Measurements from ENCODE around the gene ADAMTS5. TPM values are rescaled to one million over a fixed set of nuclear protein-coding genes. Genes with fewer than 3 reads are reported as not detected.

The ADAMTS5 gene
- total and polyA plus RNA-seq, 2 of the 8 experiments (the other 6 are each of a cell fraction or from before 2014, with no cell fraction given), result 0.20 to 1.1 TPM

GRCh38 chr21:26965907-26966581 is 844 bp downstream of the ADAMTS5 start:
- Histone ChIP-seq H4K91ac (replicated peaks; ENCODE audit: insufficient read length, low read length) (peak overlapping the region; percentile 17), H3K4me2 (ENCODE audit: insufficient read depth in 1 of 2, low read depth in 2 of 2, low read length in 2 of 2) (peak overlapping the region; percentile 95 to 97), H2BK15ac (ENCODE audit: low read length) (0 out of 2 replicates have a peak overlapping the region, but pooled peaks have one; percentile 61), H4K8ac (ENCODE audit: extremely low read depth, insufficient read depth, low read length) (peak overlapping the region; percentile 30; the same call in 1 of the 2 replicates), H3K4me1 (replicated peaks in 1 of 4; ENCODE audit: control insufficient read depth in 3 of 4, insufficient read depth in 4 of 4, low read length in 3 of 4) (peaks cover 4 to 9% (median 9%) of the 10 kb centered on the region in 4 experiments; a peak in 6 of 7 replicates), H3K9ac (replicated peaks in 1 of 4; ENCODE audit: extremely low read depth in 1 of 4, low read depth in 3 of 4, low read length in 3 of 4) (no peak overlapping the region), H3K23ac (ENCODE audit: insufficient read length) (no peak overlapping the region), H3K4me3 (ENCODE audit: extremely low read depth in 1 of 4, insufficient read depth in 2 of 4, low read depth in 3 of 4, low read length in 4 of 4) (peak overlapping the region; percentile 41 to 75 (median 72)), H2BK5ac (ENCODE audit: low read depth, low read length) (peak overlapping the region; percentile 35; the same call in 1 of the 2 replicates), H3K9me3 (ENCODE audit: insufficient read depth in 2 of 2, low read depth in 1 of 2, low read length in 1 of 2) (no peaks in the 10 kb centered on the region), H3K4ac (replicated peaks; ENCODE audit: insufficient read length, low read depth, low read length) (no peak overlapping the region), H2AK5ac (ENCODE audit: low read depth, low read length) (no peak overlapping the region), H2AFZ (ENCODE audit: low read length) (peak overlapping the region; percentile 85), H2BK20ac (ENCODE audit: low read length) (no peak overlapping the region; the same call in 1 of the 2 replicates), H4K5ac (ENCODE audit: insufficient read length, low read depth, low read length) (no peak overlapping the region), H3K27me3 (replicated peaks in 1 of 4; ENCODE audit: control insufficient read depth in 3 of 4, extremely low read depth in 1 of 4, insufficient read depth in 3 of 4, low read length in 3 of 4) (peaks cover 0 to 43% (median 32%) of the 10 kb centered on the region in 4 experiments; a peak in 6 of 7 replicates), H2BK12ac (ENCODE audit: low read depth, low read length) (peak overlapping the region; percentile 86; the same call in 1 of the 2 replicates), H3K79me2 (ENCODE audit: control insufficient read depth in 1 of 2, insufficient read depth in 2 of 2, low read length in 2 of 2) (no peaks in the 10 kb centered on the region), H3K18ac (ENCODE audit: extremely low read depth, low read length) (peak overlapping the region; percentile 87; the same call in 1 of the 2 replicates), H3K79me1 (ENCODE audit: low read depth, low read length) (no peaks in the 10 kb centered on the region), H3K56ac (replicated peaks; ENCODE audit: insufficient read length, low read depth, low read length) (peak overlapping the region; percentile 33), H3K14ac (ENCODE audit: insufficient read length) (no peak overlapping the region), H2BK120ac (replicated peaks; ENCODE audit: low read depth, low read length) (peak overlapping the region; percentile 16), H3K27ac (ENCODE audit: low read depth, low read length) (no peak overlapping the region), H4K20me1 (replicated peaks in 1 of 2; ENCODE audit: control insufficient read depth in 1 of 2, insufficient read depth in 2 of 2, low read length in 2 of 2) (no peaks in the 10 kb centered on the region), H3K36me3 (ENCODE audit: control insufficient read depth in 2 of 4, insufficient read depth in 4 of 4, low read length in 3 of 4) (no peaks in the 10 kb centered on the region), H3K23me2 (ENCODE audit: low read depth, low read length) (peaks cover 23% of the 10 kb centered on the region; the same call in 1 of the 2 replicates)
- ChIA-PET CTCF (ENCODE audit: partially characterized antibody) (interaction anchor here (0.6 to 3.0 kb wide), 11 partner anchors 17 to 450 kb away, joined by 3 to 15 read pairs (median 4); partner anchors contain the start of gene ADAMTS1), POLR2A (ENCODE audit: partially characterized antibody) (interaction anchor here (0.7 to 1.5 kb wide), 6 partner anchors 55 to 122 kb away, joined by 3 to 6 read pairs (median 3); no protein-coding TSS in a partner anchor)
- peak in 1 of 2 experiments; percentile 79 for DNase-seq (ENCODE audit: low read depth in 1 of 2, low spot score in 2 of 2)
- FAIRE-seq, result no peak
- 1% methylated on average over 56 of the region's 66 CpGs; no CpG with 5 or more reads in 1 of the 2 experiments for WGBS, 2 experiments (ENCODE audit: extremely low coverage in 1 of 2, insufficient coverage in 1 of 2, insufficient read length in 1 of 2, insufficient replicate concordance in 2 of 2, low coverage in 1 of 2, low lambda C conversion rate in 2 of 2, missing lambda C conversion rate in 1 of 2)
- TF ChIP-seq GABPA (IDR thresholded peaks at IDR 0.05; ENCODE audit: borderline replicate concordance, insufficient read depth, low read length), result no peak
- peak; percentile 45 for TF ChIP-seq ASH2L (IDR thresholded peaks at IDR 0.05; ENCODE audit: low read length)
- TF ChIP-seq SP1 (IDR thresholded peaks at IDR 0.05; ENCODE audit: low read depth, low read length), result no peak
- TF ChIP-seq USF2 (IDR thresholded peaks at IDR 0.05; ENCODE audit: low read length), result no peak
- no peak for TF ChIP-seq MAFK (IDR thresholded peaks at IDR 0.05; ENCODE audit: low read depth, low read length)
- no peak for TF ChIP-seq RXRA (IDR thresholded peaks at IDR 0.05; ENCODE audit: insufficient read depth, low read depth, low read length)
- peak; percentile 73 for TF ChIP-seq KDM1A (IDR thresholded peaks at IDR 0.05; ENCODE audit: borderline replicate concordance, low read length)
- no peak for TF ChIP-seq SIX5 (IDR thresholded peaks at IDR 0.05; ENCODE audit: low read depth, low read length)
- no peak for TF ChIP-seq ZNF274 (IDR thresholded peaks at IDR 0.05; ENCODE audit: borderline replicate concordance, extremely low read depth, low read length)
- TF ChIP-seq EZH2 (IDR thresholded peaks at IDR 0.05; ENCODE audit: low read depth, low read length, severe bottlenecking), result peak; percentile 68
- no peak for TF ChIP-seq CREB1 (IDR thresholded peaks at IDR 0.05)

All from H1 (cell line).